ENCODE results near the gene EMID1. TPM values are rescaled to one million over a fixed set of nuclear protein-coding genes. Genes with fewer than 3 reads are reported as not detected.

Gene EMID1
- total RNA-seq, 4 donors from 2014 or later, result 0.18 to 1.5 (median 0.50) TPM; not detected in 1

DNA sequence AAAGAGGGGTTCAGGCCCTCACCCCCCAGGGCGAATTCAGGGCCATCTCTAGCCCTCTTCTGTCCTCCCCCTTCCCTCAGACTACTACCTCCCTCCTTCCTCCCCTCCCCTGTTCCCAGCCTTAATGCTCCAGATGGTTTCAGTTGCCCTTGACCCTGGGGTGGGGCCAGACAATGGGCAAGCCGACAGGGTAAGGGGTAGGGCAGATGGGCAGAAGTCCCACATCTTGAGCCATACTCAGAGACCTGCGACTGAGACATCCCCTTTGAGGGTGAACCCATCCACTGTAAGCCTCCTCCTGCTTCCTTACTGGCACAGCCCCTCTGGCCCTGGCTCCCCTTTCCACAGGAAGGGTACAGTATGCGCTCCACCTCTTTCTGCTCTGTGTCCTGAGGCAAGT is 60.2 kb downstream of the EMID1 start:
- H3K36me3 ChIP-seq, result peaks cover 5 to 37% (median 9%) of the 10 kb centered on the region in 3 donors
- peaks cover 15 to 43% (median 23%) of the 10 kb centered on the region in 3 donors for H3K4me1 ChIP-seq
- H3K4me3 ChIP-seq, result no peak overlapping the region
- no peaks in the 10 kb centered on the region for H3K9me3 ChIP-seq
- no peaks in the 10 kb centered on the region for H3K27me3 ChIP-seq
- intact Hi-C loops (cut with DNase I), result no loop called here
- DNase-seq, result no peak
- H3K27ac ChIP-seq, result peak overlapping the region in 1 of 4 donors; percentile 97
- 59 to 67% methylated on average over 4 of the region's 4 CpGs for WGBS, 2 donors
- TF ChIP-seq POLR2A (IDR thresholded peaks at IDR 0.05), result no peak
- TF ChIP-seq, protein P1, sequence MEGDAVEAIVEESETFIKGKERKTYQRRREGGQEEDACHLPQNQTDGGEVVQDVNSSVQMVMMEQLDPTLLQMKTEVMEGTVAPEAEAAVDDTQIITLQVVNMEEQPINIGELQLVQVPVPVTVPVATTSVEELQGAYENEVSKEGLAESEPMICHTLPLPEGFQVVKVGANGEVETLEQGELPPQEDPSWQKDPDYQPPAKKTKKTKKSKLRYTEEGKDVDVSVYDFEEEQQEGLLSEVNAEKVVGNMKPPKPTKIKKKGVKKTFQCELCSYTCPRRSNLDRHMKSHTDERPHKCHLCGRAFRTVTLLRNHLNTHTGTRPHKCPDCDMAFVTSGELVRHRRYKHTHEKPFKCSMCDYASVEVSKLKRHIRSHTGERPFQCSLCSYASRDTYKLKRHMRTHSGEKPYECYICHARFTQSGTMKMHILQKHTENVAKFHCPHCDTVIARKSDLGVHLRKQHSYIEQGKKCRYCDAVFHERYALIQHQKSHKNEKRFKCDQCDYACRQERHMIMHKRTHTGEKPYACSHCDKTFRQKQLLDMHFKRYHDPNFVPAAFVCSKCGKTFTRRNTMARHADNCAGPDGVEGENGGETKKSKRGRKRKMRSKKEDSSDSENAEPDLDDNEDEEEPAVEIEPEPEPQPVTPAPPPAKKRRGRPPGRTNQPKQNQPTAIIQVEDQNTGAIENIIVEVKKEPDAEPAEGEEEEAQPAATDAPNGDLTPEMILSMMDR (IDR thresholded peaks at IDR 0.05), result peak in 1 of 6 experiments; percentile 4

DNA sequence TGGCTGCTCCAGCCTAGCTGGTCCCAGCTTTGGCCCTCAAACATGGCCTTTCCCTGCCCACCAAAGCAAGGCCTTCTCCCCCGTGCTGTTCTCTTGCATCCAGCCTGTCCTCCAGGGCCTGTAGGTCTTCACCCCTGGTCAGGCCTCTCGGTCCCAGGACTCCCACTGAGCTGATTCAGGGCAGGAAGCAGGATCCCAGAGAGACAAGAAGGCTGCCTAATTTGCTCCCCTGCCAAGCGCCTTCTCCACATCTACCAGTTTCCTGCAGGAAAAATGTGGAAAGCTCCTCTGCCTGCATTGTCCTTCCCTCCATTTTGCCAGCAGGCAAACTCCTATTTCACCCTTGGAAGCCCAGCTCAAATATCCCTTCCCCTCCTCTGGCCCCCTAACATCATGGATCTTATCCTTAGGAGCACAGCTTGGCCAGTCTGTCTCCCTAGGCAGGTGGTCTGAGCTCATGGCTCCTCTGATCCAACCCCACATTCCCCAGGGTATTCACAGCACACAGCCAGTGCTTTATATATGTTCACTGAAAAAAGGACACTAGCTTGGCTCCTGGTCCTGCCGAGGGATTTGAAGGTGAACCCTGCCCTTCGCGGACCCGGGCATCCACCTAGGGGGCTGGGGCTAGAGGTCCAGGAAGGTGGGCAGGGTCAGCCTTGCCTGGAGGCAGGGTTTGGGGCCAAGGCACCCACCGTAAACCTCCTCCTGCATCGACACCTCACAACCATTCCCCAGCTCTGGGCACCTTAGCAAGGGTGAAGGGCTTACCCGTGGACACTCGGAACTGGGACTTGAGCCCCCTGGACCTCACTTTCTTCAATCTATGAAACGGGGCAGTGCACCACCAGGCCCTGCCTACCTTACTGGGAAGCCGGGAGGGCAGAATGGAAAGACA is 61.1 kb downstream of the EMID1 start:
- peak overlapping the region; percentile 79 to 97 (median 88) for H3K4me3 ChIP-seq
- 18 to 67% methylated on average over 1 to 12 of the region's 13 CpGs for WGBS, 2 donors
- H3K9me3 ChIP-seq, result no peaks in the 10 kb centered on the region
- H3K4me1 ChIP-seq, result peaks cover 15 to 52% (median 31%) of the 10 kb centered on the region in 3 donors
- H3K27me3 ChIP-seq, result no peaks in the 10 kb centered on the region
- intact Hi-C loops (cut with DNase I), result no loop called here
- DNase-seq, result no peak
- peak overlapping the region; percentile 97 to 99 (median 99) for H3K27ac ChIP-seq
- peaks cover 5 to 41% (median 9%) of the 10 kb centered on the region in 3 donors for H3K36me3 ChIP-seq
- TF ChIP-seq POLR2A (IDR thresholded peaks at IDR 0.05), result no peak
- TF ChIP-seq, protein P1 (IDR thresholded peaks at IDR 0.05), result no peak

DNA sequence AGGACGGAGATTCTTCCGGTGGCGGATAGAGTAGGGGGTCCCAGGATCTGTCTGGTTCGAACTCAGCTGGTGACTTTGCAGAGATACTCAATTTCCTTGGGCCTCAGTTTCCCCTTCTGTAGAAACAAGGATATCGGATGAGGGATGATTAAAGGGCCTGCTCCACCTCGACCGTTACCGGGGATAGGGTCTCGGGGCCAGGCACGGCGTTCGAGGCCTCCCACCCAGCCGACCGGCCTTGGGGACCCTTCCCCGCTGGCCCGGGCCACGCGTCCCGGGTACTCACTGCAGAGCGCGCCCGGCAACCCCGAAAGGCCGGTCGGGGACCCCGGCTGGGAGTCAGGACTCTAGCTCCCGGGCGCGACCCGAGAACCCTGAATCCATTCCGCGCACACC is 61.8 kb downstream of the EMID1 start:
- no peaks in the 10 kb centered on the region for H3K9me3 ChIP-seq
- intact Hi-C loops (cut with DNase I), result no loop called here
- TF ChIP-seq, protein P1 (IDR thresholded peaks at IDR 0.05), result no peak
- no peak for TF ChIP-seq POLR2A (IDR thresholded peaks at IDR 0.05)
- peak overlapping the region; percentile 79 to 97 (median 88) for H3K4me3 ChIP-seq
- no peak for DNase-seq
- H3K27ac ChIP-seq, result peak overlapping the region; percentile 97 to 99 (median 99)
- WGBS, 2 donors, result 0% methylated on average over 2 to 4 of the region's 32 CpGs
- peaks cover 15 to 59% (median 35%) of the 10 kb centered on the region in 3 donors for H3K4me1 ChIP-seq
- H3K27me3 ChIP-seq, result no peaks in the 10 kb centered on the region
- peaks cover 5 to 48% (median 9%) of the 10 kb centered on the region in 3 donors for H3K36me3 ChIP-seq

DNA sequence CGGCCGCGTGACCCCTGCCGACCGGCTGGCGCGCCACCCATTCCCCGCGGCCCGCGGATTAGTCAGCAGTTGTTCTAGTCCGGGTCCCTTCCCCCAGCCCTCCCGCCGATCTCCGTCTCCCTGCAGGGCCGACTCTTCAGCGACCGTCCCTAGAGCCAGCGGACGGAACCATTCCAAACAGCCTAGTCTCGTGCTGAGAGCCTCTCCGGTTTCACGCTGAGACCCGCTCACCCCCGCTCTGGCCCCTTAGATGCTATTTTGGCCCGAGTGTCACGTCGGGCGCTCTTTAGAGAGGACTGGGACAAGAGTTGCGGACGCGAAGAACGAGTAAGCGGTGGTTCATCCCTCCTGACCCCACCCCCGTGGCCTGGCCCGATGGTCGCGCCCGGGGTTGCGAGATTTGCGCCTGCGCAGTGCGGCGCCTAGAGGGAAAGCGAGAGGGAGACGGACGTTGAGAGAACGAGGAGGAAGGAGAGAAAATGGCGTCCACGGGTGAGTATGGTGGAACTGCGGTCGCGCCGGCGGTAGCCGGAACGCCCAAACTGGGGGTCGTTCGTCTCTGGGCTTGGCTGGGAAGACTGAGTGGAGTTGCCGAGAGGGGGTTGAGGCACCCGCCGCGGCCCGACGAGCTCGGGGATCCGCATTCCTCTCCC is 62.3 kb downstream of the EMID1 start, which contains the start of the genes EWSR1 and RHBDD3:
Gene EWSR1, plus strand, starts transcription at position 411 of the 653 bp plus-strand sequence. Its CDS starts 69 bp downstream, at position 480.
Gene RHBDD3, minus strand, starts transcription at position 124 of the 653 bp plus-strand sequence. CDS start 2,355 bp downstream, outside the sequence.
- Histone ChIP-seq H3K4me1 (peaks cover 15 to 64% (median 37%) of the 10 kb centered on the region in 3 donors), H3K27me3 (no peaks in the 10 kb centered on the region), H3K27ac (peak within 1 kb of the TSS; percentile 97 to 99 (median 99)), H3K36me3 (peaks cover 5 to 48% (median 9%) of the 10 kb centered on the region in 3 donors), H3K9me3 (no peaks in the 10 kb centered on the region), H3K4me3 (peak within 1 kb of the TSS; percentile 79 to 97 (median 88))
- intact Hi-C loops (cut with DNase I), result no loop called here
- 0% methylated on average over 24 to 44 of the region's 67 CpGs for WGBS, 2 donors
- peak in 2 of 4 donors; percentile 69 to 93 for TF ChIP-seq POLR2A (IDR thresholded peaks at IDR 0.05)
- TF ChIP-seq, protein P1 (IDR thresholded peaks at IDR 0.05), result peak in 1 of 6 experiments; percentile 8
- DNase-seq, result peak; percentile 74
